ENCODE measurements around the gene TM7SF3.

Gene TM7SF3

DNA sequence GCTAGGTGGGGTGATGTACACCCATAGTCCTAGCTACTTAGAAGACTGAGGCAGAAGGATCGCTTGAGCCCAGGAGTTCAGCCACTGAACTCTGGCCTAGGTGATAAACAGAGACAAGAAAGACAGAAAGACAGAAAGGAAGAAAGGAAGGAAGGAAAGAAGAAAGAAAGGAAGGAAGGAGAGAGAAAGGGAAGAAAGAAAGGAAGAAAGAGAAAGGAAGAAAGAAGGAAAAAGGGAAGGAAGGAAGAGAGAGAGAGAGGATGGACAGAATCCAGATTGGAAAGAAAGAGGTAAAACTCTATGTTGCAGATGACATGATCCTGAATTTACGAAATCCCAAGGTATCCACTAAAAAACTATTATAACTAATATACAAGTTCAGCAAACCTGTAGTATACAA is 84.6 kb downstream of the TM7SF3 start:
- ChIA-PET POLR2A (no interaction called here), CTCF (no interaction called here)
- no peak for DNase-seq (ENCODE audit: extremely low spot score)
- TF ChIP-seq CTCF (IDR thresholded peaks at IDR 0.05; ENCODE audit: control extremely low read depth, extremely low read depth, low read depth, missing control alignments), result no peak

- CTCF ChIA-PET, result no interaction called here
- TF ChIP-seq CTCF (IDR thresholded peaks at IDR 0.05; ENCODE audit: control extremely low read depth, extremely low read depth, low read depth, missing control alignments), result no peak
- no peak for DNase-seq (ENCODE audit: extremely low spot score)
- POLR2A ChIA-PET, result no interaction called here
Observed at GRCh38 chr12:26928661-26929060, 85.5 kb downstream of the TM7SF3 start.

Measured in GM10248 (cell line).